NT2/D1 (cell line): ENCODE data around the gene ANO9.

Source experiments
- DNase-seq: peaks from one replicate; pipeline ENCODE4 v3.0.0-alpha.2; 2011; ENCODE audit warnings: low read depth, low spot score
- H3K27me3 ChIP-seq: 2 replicates; pipeline ENCODE4 v1.6.0; 2011; ENCODE audit warnings: mild to moderate bottlenecking; ENCODE audit not compliant: insufficient read length, insufficient read depth
- H3K36me3 ChIP-seq: 2 replicates; pipeline ENCODE4 v1.6.1; 2011; ENCODE audit warnings: mild to moderate bottlenecking, low read length, mixed read lengths; ENCODE audit not compliant: insufficient read depth, insufficient read length
- H3K4me1 ChIP-seq: 2 replicates; pipeline ENCODE4 v1.5.1; 2011; ENCODE audit not compliant: insufficient read depth, insufficient read length
- H3K4me3 ChIP-seq: 2 replicates; pipeline ENCODE4 v1.5.1; 2011; ENCODE audit warnings: low read depth; ENCODE audit not compliant: insufficient read length
- H3K9ac ChIP-seq: 2 replicates; pipeline ENCODE4 v1.6.0; 2011; ENCODE audit warnings: low read depth; ENCODE audit not compliant: insufficient read length
- H3K9me3 ChIP-seq: 2 replicates; pipeline ENCODE4 v1.5.1; 2011; ENCODE audit warnings: mild to moderate bottlenecking, low read length; ENCODE audit not compliant: insufficient read depth
- SUZ12 ChIP-seq: IDR thresholded peaks from 2 replicates; pipeline ENCODE4 v1.6.1; 2011; ENCODE audit not compliant: insufficient read length, insufficient read depth; ENCODE audit errors: extremely low read depth
- YY1 ChIP-seq: IDR thresholded peaks from 2 replicates; pipeline ENCODE4 v1.6.1; 2011; ENCODE audit not compliant: insufficient read length, insufficient read depth
- ZNF274 ChIP-seq: IDR thresholded peaks from 2 replicates; pipeline ENCODE4 v1.6.1; 2011; ENCODE audit warnings: mild to moderate bottlenecking, low read depth, low read length

The ANO9 gene

GRCh38 chr11:462107-462890 lies 20.5 kb upstream of the ANO9 start:
- H3K9ac ChIP-seq = no peak overlapping the region
- no peak for DNase-seq
- H3K4me3 ChIP-seq = no peak overlapping the region
- TF ChIP-seq ZNF274 (no peak), SUZ12 (no peak), YY1 (no peak)
- peaks cover 14% of the 10 kb centered on the region for H3K4me1 ChIP-seq
- peaks cover 77% of the 10 kb centered on the region for H3K36me3 ChIP-seq
- no peaks in the 10 kb centered on the region for H3K9me3 ChIP-seq
- H3K27me3 ChIP-seq = no peaks in the 10 kb centered on the region

- no peak overlapping the region for H3K4me3 ChIP-seq
- TF ChIP-seq SUZ12 (no peak), ZNF274 (no peak), YY1 (no peak)
- no peaks in the 10 kb centered on the region for H3K9me3 ChIP-seq
- H3K36me3 ChIP-seq = peaks cover 83% of the 10 kb centered on the region
- no peak overlapping the region for H3K9ac ChIP-seq
- no peak for DNase-seq
- H3K27me3 ChIP-seq = no peaks in the 10 kb centered on the region
- peaks cover 19% of the 10 kb centered on the region for H3K4me1 ChIP-seq
These were observed 19.8 kb upstream of the ANO9 start for GRCh38 chr11:461626-462025.

GRCh38 chr11:460331-461199 lies 18.8 kb upstream of the ANO9 start:
- TF ChIP-seq YY1 = no peak
- TF ChIP-seq SUZ12 = no peak
- TF ChIP-seq ZNF274 = no peak
- H3K27me3 ChIP-seq = no peaks in the 10 kb centered on the region
- no peaks in the 10 kb centered on the region for H3K9me3 ChIP-seq
- no peak for DNase-seq
- peaks cover 25% of the 10 kb centered on the region for H3K4me1 ChIP-seq
- peak overlapping the region; percentile 6 for H3K9ac ChIP-seq
- peaks cover 92% of the 10 kb centered on the region for H3K36me3 ChIP-seq
- no peak overlapping the region for H3K4me3 ChIP-seq

- TF ChIP-seq ZNF274 = no peak
- TF ChIP-seq YY1 = no peak
- no peak for TF ChIP-seq SUZ12
- Histone ChIP-seq H3K9me3 (no peaks in the 10 kb centered on the region), H3K36me3 (peaks cover 91% of the 10 kb centered on the region), H3K9ac (no peak overlapping the region), H3K27me3 (no peaks in the 10 kb centered on the region), H3K4me3 (no peak overlapping the region), H3K4me1 (peaks cover 31% of the 10 kb centered on the region)
- no peak for DNase-seq
These were observed 17.9 kb upstream of the ANO9 start for GRCh38 chr11:459511-460220.

- H3K36me3 ChIP-seq = peaks cover 95% of the 10 kb centered on the region
These were observed 15.4 kb upstream of the ANO9 start for GRCh38 chr11:457111-457760.

GRCh38 chr11:456533-456932 lies 14.7 kb upstream of the ANO9 start:
- peaks cover 95% of the 10 kb centered on the region for H3K36me3 ChIP-seq

More at GRCh38 chr11:457111-457760, 15.4 kb upstream of the ANO9 start:
- H3K4me3 ChIP-seq = no peak overlapping the region
- DNase-seq = no peak
- TF ChIP-seq ZNF274 (no peak), SUZ12 (no peak), YY1 (no peak)
- H3K27me3 ChIP-seq = no peaks in the 10 kb centered on the region
- peak overlapping the region; percentile 37 for H3K9ac ChIP-seq
- H3K4me1 ChIP-seq = peaks cover 36% of the 10 kb centered on the region
- no peaks in the 10 kb centered on the region for H3K9me3 ChIP-seq

More at GRCh38 chr11:456533-456932, 14.7 kb upstream of the ANO9 start:
- no peak for DNase-seq
- TF ChIP-seq ZNF274 (no peak), YY1 (no peak), SUZ12 (no peak)
- H3K9me3 ChIP-seq = no peaks in the 10 kb centered on the region
- no peak overlapping the region for H3K9ac ChIP-seq
- H3K27me3 ChIP-seq = no peaks in the 10 kb centered on the region
- peaks cover 44% of the 10 kb centered on the region for H3K4me1 ChIP-seq
- no peak overlapping the region for H3K4me3 ChIP-seq
